Common myeloid progenitor, CD34-positive (primary cell): Measurements from ENCODE around the gene MPRIP.
"Not testable (repeated sequence)": the region's sequence is repeated elsewhere in the genome, so short reads cannot be mapped to it uniquely, and the experiment has no call there.

Experiments used
- CTCF ChIA-PET: fragments of 350-600 bp; sonication (Branson Sonifier 250); formaldehyde crosslinking; loops from one replicate; lab custom pipeline; 2021; ENCODE audit warnings: antibody characterized with exemption; lab: Charles Lee
- POLR2A ChIA-PET: fragments of 350-600 bp; sonication (Branson Sonifier 250); formaldehyde crosslinking; loops from one replicate; lab custom pipeline; 2021; ENCODE audit warnings: antibody characterized with exemption; lab: Charles Lee
- DNase-seq, 3 donors: peaks; one replicate each; pipeline versions ENCODE4 v3.0.0 to v3.0.0-alpha.2; 2013
- H3K27ac ChIP-seq, 2 experiments: 1 replicate in 1 of 2; 2 replicates in 1 of 2; pipeline ENCODE4 v1.7.0; 2013; ENCODE audit warnings: inconsistent platforms in 2 of 2, low read length in 2 of 2, mild to moderate bottlenecking in 2 of 2, low read depth in 1 of 2, moderate library complexity in 1 of 2; ENCODE audit not compliant: severe bottlenecking in 2 of 2, insufficient read depth in 1 of 2, poor library complexity in 1 of 2
- H3K27me3 ChIP-seq, 5 experiments: replicated peaks in 2 of 5; 1 replicate in 3 of 5; 2 replicates in 2 of 5; pipeline versions ENCODE4 v1.6.1 to v1.7.0; 2013; ENCODE audit warnings: low read length in 4 of 5, mild to moderate bottlenecking in 2 of 5, moderate library complexity in 2 of 5, inconsistent platforms in 1 of 5; ENCODE audit not compliant: insufficient read depth in 5 of 5, control insufficient read depth in 4 of 5
- H3K36me3 ChIP-seq, 4 experiments: 1 replicate in 2 of 4; 2 replicates in 2 of 4; pipeline versions ENCODE4 v1.6.1 to v1.7.0; 2013; ENCODE audit warnings: low read length in 3 of 4, control low read depth in 1 of 4, mild to moderate bottlenecking in 1 of 4; ENCODE audit not compliant: control insufficient read depth in 4 of 4, insufficient read depth in 4 of 4
- H3K4me1 ChIP-seq, 4 experiments: 1 replicate in 3 of 4; 2 replicates in 1 of 4; pipeline versions ENCODE4 v1.6.1 to v1.7.1; 2013; ENCODE audit warnings: low read length in 3 of 4, mild to moderate bottlenecking in 3 of 4, control low read depth in 1 of 4, inconsistent platforms in 1 of 4, moderate library complexity in 1 of 4; ENCODE audit not compliant: control insufficient read depth in 4 of 4, insufficient read depth in 4 of 4; ENCODE audit errors: control extremely low read depth in 1 of 4
- H3K4me3 ChIP-seq, 7 experiments: 1 replicate in 4 of 7; 2 replicates in 3 of 7; pipeline versions ENCODE4 v1.5.1 to v1.7.0; 2013; ENCODE audit warnings: mild to moderate bottlenecking in 7 of 7, low read length in 6 of 7, moderate library complexity in 6 of 7, inconsistent platforms in 2 of 7, low read depth in 2 of 7, control low read depth in 1 of 7; ENCODE audit not compliant: insufficient read depth in 4 of 7, control insufficient read depth in 1 of 7; ENCODE audit errors: extremely low read depth in 1 of 7
- H3K9me3 ChIP-seq, 5 experiments: 1 replicate in 4 of 5; 2 replicates in 1 of 5; pipeline versions ENCODE4 v1.6.1 to v1.7.1; 2013; ENCODE audit warnings: low read length in 4 of 5, mild to moderate bottlenecking in 2 of 5, inconsistent platforms in 1 of 5, low read depth in 1 of 5, moderate library complexity in 1 of 5; ENCODE audit not compliant: control insufficient read depth in 4 of 5, insufficient read depth in 2 of 5; ENCODE audit errors: control extremely low read depth in 1 of 5
- WGBS: methylation state at CpG from one replicate; pipeline ENCODE4 v1.1.5; 2013; ENCODE audit not compliant: insufficient coverage; 5-methylcytosine and 5-hydroxymethylcytosine counted together

The MPRIP gene

DNA sequence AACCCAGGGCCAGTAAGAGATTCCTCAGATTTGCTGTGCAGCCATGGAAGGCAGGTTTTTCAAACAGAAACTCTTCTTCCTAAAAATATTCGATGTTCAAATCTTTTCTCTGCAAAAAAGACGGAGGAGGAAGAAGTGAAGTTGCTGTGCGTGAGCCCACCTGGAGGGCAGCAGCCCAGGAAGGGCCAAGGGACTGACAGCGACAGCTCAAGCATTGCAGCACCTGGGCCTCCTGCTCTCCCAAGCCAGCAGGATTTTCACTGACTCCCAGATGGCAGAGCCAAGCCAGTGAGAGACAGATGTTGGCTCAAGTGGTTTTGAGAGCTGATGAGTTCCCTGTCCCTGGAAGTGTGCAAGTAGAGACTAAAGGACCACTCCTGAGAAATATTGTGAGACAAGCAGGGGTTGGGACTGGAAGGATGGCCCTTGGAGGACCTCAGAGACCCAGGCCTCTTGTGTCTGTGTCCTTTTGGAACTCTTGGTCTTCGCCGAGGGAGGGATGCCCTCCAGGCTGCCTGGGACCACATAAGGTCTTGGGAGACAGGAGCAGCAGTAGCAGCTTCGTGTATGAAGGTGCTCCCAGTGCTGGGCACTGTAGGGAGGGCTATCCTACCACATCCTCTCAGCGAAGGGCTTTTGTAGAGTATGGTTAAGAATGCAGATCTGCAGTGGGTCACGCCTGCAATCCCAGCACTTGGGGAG, 41.0 kb upstream of the MPRIP start:
- 91% methylated on average over 8 of the region's 9 CpGs for WGBS
- Histone ChIP-seq H3K4me3 (no peak overlapping the region), H3K36me3 (no peaks in the 10 kb centered on the region), H3K27ac (no peak overlapping the region), H3K4me1 (peaks cover 0 to 2% (median 0%) of the 10 kb centered on the region in 4 experiments), H3K9me3 (no peaks in the 10 kb centered on the region), H3K27me3 (no peaks in the 10 kb centered on the region)
- ChIA-PET POLR2A (no interaction called here), CTCF (interaction anchor here (0.7 to 2.3 kb wide), 7 partner anchors 9 to 151 kb away, joined by 3 to 9 read pairs (median 6); no protein-coding TSS in a partner anchor)
- no peak for DNase-seq

DNA sequence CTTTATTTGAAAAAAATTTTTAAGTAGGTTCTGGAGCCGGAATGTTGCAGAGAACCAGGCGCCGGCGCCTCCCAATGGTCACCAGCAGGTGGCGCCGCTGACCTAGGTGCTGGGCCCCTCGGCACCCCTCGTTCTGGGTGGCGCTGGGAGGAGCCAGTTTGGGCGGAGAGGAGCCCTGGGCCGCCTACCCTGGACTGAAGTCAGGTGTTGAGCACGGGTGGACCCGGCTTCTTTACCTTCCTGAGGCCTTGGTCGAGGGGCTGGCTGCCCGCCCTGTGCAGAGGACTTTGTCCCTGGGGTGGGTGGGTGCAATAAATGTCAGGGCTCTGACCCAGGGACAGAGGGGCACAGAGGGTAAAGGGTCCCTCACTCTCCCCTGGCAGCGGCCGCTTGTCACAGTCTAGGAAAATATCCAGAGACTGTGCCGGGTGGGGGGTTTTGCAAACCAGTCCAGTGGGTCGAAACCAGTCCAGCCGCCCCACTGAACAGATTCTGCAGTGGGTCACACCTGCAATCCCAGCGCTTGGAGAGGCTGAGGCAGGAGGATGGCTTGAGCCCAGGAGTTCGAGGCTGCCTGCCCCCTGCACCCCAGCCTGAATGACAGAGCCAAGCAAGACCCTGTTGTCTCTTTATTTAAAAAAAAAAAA, 40.3 kb upstream of the MPRIP start:
- no peaks in the 10 kb centered on the region for H3K27me3 ChIP-seq
- H3K4me3 ChIP-seq, result peak overlapping the region in 1 of 7 experiments; percentile 4
- POLR2A ChIA-PET, result no interaction called here
- no peaks in the 10 kb centered on the region for H3K36me3 ChIP-seq
- no peak overlapping the region for H3K27ac ChIP-seq
- CTCF ChIA-PET, result interaction anchor here (1.9 kb wide), 1 partner anchor 34 kb away, joined by 6 read pairs; no protein-coding TSS in a partner anchor
- peak; percentile 64 to 75 (median 74) for DNase-seq
- H3K9me3 ChIP-seq, result no peaks in the 10 kb centered on the region
- peaks cover 0 to 2% (median 0%) of the 10 kb centered on the region in 4 experiments for H3K4me1 ChIP-seq
- WGBS, result 30% methylated on average over 21 of the region's 22 CpGs

- H3K27me3 ChIP-seq, H3K4me1 ChIP-seq, DNase-seq, H3K36me3 ChIP-seq, POLR2A ChIA-PET, H3K9me3 ChIP-seq, H3K27ac ChIP-seq, H3K4me3 ChIP-seq: not testable (repeated sequence)
- 93% methylated on average over 16 of the region's 20 CpGs for WGBS
- CTCF ChIA-PET, result interaction anchor here (0.6 to 1.4 kb wide), 2 partner anchors 18 to 45 kb away, joined by 3 read pairs; no protein-coding TSS in a partner anchor
Observed at GRCh38 chr17:17002731-17003715, 39.2 kb upstream of the MPRIP start.

DNA sequence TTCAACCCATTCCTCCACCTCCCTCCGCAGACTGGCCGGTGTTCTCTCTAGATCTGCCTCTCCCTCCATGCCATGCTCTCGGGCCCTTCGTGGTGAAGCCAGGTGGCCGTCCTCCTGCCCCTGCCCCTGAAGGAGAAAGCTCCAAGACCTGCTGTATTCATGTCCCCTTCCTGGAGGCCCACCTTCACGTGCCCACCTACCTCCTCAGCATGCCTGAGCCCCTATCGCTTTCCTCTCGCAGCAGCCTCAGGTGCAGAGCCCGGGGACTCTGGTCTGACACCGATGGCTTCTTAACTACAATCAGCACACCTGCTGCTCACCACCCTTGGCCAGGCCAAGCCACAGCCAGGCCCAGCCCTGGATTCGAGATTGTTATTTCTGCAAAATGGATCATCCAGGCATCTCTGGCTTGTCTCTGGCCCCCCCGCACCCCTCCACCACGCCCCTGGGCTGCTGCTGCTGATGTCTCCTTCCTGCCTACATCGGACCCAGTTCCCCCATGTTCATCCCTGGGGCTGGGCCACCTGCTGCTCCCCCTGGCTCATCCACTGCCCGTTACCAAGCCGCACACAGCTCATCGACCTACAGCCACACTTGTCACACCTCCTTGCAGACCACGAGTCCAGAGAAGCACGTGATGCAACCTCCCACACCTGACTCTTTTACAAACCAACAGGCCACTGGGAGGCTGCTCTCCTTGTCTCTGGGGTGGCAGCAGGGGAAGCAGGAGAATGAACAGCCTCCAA, 37.8 kb upstream of the MPRIP start:
- Histone ChIP-seq H3K36me3 (no peaks in the 10 kb centered on the region), H3K4me3 (no peak overlapping the region), H3K4me1 (peaks cover 0 to 2% (median 0%) of the 10 kb centered on the region in 4 experiments), H3K27me3 (no peaks in the 10 kb centered on the region), H3K9me3 (no peaks in the 10 kb centered on the region), H3K27ac (no peak overlapping the region)
- 89% methylated on average over 14 of the region's 19 CpGs for WGBS
- ChIA-PET CTCF (interaction anchor here (1.0 to 1.4 kb wide), 2 partner anchors 17 to 47 kb away, joined by 3 read pairs; no protein-coding TSS in a partner anchor), POLR2A (no interaction called here)
- no peak for DNase-seq

DNA sequence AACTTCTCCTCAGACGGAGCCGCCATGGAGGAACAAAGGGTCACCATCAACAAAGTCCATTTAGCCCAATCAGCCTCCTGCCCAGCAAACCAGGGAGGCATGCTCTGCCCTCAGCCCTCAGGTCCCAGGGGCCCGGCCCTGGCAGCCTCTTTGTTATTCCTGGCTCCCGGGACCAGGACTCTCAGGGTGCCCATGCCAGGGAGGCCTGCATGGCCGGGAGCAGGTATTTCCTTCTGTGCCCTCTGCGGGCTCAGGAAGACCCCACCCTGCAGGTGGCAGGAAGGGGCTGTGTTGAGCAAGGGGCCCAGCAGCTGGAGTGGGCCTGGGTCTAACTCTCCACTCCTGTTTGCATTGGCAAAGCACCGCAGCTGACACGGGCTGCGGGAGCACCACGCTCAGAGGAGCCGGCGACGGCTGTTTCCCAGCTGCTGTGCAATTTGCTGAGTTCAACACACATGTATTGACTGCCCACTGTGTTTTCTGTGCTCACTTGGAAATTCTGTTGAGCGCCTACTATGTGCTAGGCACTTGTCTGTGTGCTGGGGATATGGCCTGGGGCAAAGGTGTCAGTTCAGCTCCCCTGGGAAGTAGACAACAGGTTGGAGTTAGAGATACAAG, 37.2 kb upstream of the MPRIP start:
- H3K27me3 ChIP-seq, H3K4me1 ChIP-seq, DNase-seq, H3K27ac ChIP-seq, H3K9me3 ChIP-seq, POLR2A ChIA-PET, H3K4me3 ChIP-seq, H3K36me3 ChIP-seq: not testable (repeated sequence)
- CTCF ChIA-PET, result interaction anchor here (1.0 kb wide), 1 partner anchor 47 kb away, joined by 3 read pairs; no protein-coding TSS in a partner anchor
- WGBS, result 92% methylated on average over 10 of the region's 14 CpGs

DNA sequence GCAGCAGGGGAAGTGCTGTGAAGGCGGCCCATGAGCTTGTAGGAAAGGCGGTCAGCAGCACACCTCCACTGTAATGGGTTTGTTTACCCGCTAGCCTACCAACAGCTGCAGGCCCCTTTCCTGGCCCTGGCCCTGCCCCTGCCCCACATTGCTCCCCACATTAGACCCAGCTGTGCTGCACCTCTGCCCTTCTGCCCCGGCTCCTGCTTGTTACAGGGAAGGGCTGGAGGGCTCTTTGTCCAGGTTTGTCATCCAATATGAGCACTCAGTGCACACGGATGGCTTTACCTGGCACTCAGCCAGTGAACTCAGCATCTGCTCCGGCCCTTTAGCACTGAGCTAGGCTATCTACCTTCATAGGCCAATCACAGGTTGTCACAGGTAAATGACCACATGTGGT, 34.4 kb upstream of the MPRIP start:
- H3K27me3 ChIP-seq, DNase-seq, H3K9me3 ChIP-seq, H3K36me3 ChIP-seq, H3K27ac ChIP-seq, CTCF ChIA-PET, H3K4me3 ChIP-seq, H3K4me1 ChIP-seq: not testable (repeated sequence)
- POLR2A ChIA-PET, result interaction anchor here (0.7 kb wide), 1 partner anchor 118 kb away, joined by 3 read pairs; no protein-coding TSS in a partner anchor
- WGBS, result no CpG with 5 or more reads among the region's 6 CpGs
